Activated naive CD4-positive, alpha-beta T cell treated with Interleukin-2 at 50 U/mL for 16 hours (primary cell): ENCODE results near the gene CNTNAP2.

Experiments
- DNase-seq: peaks from one replicate; pipeline ENCODE4 v3.0.0-alpha.2; 2020

CNTNAP2 gene

DNA sequence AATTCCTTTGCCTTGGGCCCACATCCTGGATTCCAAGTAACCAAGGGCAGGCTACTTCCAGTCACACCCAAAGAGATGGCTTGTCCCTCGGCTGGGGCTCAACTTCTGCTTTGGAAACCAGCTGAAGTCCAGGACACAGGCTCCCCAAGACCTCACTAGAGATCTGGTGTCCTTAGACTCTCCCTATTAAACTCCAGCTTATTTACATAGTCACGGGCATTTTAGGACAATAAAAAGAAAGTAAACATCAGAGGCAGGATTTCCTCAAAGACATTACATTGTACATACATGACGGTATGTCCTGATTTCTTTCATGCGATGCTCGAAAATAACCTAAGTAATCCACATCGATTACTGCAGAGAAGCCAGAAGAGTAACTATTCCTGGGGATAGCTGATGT, 2012.4 kb downstream of the CNTNAP2 start:
- DNase-seq = no peak

DNA sequence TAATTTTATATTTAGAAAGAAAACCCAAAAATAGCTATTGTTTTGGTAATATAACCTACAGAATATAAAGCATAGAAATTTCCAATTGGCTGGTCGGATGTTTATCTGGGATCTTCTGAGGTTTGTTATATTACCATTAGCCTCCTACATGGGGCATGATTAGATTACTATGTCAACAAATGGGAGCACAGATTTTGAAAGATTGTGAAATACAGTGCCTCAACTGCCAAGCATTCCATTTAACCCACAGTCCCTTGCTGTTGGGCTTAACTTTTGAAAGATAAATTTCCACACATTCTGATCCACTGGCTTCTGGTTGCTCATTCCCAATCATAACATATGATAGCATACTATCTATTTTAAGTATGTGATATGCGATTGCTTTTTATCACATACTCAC, 2018.5 kb downstream of the CNTNAP2 start:
- DNase-seq = no peak

DNA sequence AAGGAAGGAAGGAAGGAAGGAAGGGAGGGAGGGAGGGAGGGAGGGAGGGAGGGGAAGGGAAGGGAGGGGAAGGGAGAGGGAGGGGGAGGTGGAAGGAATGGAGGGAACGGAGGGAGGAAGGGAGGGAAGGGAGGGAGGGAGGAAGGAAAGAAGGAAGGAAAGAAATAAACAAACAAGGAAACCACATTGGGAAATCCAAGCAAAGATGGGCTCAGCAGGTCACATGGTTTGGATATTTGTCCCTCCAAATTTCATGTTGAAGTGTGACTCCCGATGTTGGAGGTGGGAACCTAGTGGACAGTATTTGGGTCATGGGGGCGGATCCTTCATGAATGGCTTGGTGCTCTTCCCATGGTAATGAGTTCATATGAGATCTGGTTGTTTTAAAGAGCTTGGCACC, 2019.4 kb downstream of the CNTNAP2 start:
- DNase-seq = no peak

DNA sequence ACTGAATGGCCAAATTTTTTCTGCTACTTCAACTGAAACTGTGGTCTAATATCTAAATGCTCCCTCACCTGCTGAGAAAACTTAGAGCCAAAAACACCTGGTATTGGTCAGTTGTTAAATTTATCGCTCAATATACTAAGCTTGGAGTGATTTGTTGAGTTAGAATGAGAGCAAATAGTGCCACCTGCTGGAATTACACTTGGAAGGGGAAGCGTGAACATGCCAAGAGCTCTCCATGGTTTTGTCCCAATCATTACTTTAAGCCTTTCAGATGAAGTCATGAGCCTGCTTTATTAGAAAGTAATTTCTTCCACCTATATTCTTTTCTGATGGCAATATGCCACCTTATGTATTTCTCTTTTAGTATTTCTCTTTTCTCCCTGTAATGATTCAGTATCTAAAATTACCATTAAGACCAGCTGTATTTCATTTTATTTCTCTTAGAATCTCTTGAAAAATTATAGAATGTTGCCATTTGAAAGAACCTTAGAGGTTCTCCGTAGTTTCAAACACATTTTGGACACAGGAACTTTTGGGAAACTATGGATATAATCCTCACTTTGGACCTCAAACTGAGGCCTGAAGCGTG, 2026.2 kb downstream of the CNTNAP2 start:
- no peak for DNase-seq

DNA sequence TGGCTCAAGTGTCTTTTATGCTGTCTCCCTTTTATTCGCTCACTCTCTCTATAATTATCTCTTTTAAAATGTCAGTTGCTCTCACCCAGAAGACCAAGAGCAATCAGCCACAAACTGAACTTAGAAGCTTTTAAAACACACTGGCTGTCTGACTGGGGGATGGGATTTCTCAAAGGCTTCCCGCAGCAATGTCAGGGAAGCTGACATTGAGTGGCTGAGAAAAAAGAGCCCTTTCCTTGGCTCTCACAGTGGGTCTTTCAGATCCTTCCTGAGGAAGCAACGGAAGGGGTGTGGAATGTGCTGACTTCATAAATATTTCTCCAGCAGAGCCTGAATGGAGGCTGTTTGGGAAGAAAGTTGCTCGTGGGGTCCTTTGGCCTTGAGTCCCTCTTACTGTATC, 2028.2 kb downstream of the CNTNAP2 start:
- no peak for DNase-seq

DNA sequence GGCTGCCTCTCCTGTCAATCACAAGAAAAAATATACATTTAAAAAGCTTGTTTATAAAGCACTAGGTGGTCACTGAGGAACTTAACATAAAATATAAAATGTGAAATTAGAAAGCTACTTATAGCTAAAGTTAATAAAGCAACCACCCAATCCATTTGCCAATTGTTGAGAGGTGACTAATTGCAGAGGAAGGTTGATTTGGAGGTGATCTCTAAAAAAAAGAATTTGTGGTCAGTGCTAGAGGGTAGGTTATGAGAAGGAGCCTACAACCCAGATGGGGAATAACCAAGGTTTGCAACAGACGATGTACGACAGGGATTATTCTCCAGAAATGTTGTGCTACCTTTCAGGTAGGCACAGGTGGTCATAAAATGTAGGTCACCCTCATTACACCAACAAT, 2029.7 kb downstream of the CNTNAP2 start:
- no peak for DNase-seq

DNA sequence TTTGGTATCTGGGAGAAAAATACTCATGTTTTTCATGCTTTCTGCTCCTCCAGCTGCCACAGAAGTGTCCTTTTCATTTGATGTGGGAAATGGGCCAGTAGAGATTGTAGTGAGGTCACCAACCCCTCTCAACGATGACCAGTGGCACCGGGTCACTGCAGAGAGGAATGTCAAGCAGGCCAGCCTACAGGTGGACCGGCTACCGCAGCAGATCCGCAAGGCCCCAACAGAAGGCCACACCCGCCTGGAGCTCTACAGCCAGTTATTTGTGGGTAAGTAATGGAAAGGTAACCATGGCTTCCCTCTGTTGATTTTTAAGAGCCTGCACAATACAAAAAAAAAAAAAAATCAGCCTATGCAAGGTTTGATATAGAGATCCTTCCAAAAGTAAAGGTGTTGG, 2030.8 kb downstream of the CNTNAP2 start:
- no peak for DNase-seq

DNA sequence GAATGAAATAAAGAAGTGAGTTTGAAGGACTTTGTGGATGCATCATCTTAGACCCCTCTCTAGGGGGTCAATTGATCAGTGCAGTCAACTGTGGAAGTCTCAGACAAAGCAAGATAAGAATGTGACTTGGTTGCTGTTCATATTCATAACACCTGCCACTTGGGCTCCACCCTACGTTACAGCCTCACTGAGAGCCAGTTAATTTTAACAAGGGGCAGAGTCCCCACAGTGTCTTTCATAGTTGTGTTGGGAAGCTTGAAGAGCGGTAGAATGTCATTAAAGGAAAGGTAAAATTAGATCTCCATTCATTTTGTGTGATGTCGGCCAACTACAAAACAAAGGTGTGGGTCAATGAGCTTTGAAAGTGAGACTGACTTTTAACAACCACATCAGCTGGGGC, 2031.9 kb downstream of the CNTNAP2 start:
- no peak for DNase-seq

DNA sequence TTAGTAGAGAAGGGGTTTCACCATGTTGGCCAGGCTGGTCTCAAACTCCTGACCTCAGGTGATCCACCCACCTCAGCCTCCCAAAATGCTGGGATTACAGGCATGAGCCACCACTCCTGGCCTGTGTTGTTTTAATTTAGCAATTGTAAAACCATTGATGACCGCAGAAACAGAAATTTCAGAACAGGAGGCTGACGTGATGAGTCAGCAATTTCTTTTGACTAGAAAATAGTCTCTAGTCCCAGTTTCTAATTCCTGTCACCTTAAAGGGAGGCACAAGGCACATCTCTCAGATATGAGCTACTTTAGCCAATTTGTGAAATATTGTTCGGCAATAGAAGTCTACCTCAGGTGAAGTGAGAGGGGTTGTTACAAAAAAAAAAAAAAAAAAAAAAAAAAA, 2033.1 kb downstream of the CNTNAP2 start:
- no peak for DNase-seq

DNA sequence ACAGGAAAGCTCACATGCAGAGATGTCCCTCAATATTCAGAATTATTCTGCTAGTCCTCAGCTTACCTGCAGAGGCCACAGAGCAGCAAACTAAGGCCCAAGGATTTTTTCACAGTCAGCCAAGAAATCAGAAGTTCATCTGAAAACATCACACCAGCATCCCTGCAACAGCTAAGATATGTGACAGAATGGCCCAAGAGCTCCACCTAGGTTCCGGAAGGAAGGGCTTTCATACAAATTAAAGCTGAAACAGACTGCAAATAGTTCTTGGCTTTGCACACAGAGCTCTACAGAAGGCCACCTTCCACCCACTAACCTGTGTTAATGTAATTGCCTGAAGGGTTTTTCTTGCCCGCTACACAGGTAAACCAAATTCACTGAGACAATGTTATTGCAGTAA, 2035.2 kb downstream of the CNTNAP2 start:
- DNase-seq = no peak

DNA sequence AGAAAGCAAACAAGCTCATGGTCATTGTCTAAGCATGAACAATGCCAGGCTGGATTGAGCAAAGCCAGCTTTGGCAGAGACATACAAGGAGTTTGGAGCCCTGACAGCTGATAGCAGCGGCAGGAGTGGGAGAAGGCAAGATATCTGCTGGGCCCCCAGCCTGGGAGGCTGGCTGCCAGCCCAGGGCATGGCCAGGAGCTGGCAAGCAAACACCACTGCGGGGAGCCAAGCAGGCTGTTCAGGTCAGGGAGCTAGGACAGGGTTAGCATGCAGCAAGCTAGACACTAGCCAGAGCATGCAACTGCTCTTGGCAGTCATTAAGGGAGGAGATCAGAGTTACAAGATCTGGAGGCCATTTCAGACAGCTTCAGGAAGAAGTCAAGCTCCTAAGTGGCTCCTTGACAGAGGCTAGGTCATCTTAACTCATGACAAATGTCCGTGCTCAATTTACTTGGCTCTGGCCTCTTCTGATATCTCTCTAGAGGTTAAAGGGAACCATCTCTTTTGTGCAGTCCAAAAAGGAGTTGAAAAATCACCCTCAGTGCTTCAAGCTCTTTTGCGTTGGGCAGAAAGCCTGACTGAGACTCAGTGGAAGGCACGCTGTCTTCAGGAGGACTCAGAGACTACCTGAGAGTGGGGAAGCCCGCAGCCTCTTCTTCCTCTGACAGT, 2037.1 kb downstream of the CNTNAP2 start:
- no peak for DNase-seq

DNA sequence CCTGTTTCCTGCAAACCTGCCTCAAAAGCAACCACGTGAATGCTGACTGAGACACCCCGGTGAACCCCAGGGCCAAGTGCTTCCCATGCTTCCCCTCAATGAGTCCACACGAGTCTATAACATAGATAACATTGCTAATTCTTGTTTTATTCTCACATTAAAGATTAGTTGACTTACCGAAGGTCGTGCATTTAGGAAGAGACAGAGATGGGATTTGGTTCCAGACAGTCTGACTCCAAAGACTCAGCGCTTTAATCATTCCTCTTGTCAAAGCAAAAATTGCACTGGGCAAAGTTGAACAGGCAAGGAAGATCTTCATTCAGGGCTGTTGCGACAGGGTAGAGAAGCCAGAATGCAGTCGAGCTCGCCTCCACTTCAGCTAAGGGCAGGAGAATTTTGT, 2038.4 kb downstream of the CNTNAP2 start:
- no peak for DNase-seq

DNA sequence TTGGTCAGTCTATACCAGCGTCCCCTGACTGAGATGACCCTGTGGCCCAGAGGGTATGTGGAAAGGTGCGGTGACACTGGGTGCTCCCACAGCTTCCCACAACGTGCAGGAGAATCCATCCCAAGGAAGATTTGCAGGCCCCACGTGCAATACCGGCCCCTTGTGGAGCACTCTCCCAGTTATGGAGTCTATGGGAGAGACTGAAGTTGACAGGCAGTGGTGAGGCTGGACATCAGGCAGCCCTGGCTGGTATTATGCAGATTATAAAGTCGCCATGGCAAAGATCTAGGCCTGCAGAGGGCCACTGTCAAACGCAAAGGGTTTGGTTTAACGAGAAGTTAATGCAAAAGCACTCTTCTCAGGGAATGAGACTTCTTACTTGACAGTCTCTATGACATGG, 2039.2 kb downstream of the CNTNAP2 start:
- no peak for DNase-seq

DNA sequence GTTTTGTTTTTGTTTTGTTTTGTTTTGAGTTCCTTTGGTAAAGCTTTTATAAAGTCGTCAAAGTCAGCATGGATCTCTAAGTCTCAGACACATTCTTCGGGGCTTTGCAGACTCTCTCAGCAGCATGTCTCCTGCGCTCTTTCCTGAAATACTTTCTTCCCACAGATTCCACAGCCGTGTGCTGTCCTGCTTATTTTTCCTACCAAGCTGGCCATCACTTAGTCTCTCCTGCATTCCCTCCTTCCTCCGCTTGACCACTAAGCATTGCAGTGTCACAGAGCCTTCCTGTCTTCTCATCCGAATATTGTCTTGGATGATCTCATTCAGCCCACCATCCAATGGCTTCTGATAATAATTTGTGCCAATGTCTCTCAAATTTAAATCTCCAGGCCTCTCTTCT, 2039.6 kb downstream of the CNTNAP2 start:
- DNase-seq = no peak

DNA sequence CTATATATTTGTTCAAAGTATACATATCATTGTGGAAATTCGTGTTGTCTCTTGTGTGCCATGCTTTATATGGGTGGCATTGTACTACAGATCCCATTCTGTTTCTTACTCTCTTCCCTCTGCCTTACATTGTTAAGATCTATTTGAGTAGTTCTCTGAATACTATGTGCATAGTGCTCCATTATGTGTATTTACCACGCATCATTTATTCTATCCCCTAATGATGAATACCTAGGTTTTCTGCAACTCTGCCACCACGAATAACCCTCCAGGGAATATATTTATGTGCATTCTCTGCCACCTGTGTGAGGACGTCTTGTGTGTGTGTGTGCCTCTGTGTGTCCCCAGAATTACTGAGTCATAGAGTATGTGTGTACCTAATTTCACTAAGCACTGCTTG, 2042.7 kb downstream of the CNTNAP2 start:
- no peak for DNase-seq

DNA sequence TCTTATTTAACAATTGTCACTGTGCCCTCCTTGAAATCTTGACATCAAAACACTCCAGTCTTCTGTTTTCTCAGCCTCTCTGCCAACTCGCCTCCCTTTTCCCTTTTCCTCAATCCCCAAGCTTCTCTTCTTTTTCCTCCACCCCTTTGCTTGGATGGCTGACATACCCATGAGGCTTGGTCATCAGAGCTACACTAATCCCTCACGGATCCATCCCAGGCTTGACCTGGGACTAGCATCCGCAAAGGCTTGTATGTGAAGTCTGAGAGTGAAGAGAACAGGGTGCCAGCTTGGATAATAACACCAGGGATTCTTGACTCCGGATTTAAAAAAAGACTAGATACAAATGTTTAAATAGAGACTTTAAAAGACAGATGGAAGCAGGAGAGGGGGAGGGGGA, 2045.2 kb downstream of the CNTNAP2 start:
- no peak for DNase-seq

DNA sequence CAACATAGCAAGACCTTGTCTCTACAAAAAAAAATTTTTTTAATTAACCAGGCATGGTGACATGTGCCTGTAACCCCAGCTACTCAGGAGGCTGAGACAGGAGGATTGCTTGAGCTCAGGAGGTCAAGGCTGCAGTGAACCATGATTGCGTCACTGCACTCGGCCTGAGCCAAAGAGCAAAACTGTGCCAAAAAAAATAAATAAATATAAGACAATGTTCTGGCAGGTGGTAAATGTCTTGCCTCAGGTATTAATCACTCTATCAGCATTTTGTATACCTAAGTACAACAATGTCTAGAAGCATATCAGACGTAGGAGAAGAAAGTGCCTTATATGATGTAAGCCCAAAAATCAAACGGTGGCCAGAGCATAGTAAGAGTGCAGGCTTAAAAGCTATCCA, 2046.2 kb downstream of the CNTNAP2 start:
- DNase-seq = no peak

DNA sequence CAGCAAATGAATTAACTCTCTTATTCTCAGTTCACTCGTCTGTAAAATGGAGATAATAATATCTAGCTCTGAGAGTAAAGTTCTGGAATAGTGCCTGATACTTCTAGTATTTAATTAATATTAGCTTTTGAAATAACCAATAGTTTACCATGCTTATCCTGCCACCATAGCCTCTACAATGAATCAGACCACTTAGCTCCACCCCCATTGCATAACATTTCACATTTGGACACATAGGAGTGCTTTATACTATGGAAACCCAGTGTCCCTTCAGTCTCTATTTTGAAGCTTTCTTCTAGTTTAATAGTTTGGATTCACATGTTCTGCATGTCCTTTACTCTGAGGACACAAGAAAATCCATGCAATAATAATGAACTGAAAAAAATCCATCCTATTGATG, 2046.6 kb downstream of the CNTNAP2 start:
- no peak for DNase-seq

DNA sequence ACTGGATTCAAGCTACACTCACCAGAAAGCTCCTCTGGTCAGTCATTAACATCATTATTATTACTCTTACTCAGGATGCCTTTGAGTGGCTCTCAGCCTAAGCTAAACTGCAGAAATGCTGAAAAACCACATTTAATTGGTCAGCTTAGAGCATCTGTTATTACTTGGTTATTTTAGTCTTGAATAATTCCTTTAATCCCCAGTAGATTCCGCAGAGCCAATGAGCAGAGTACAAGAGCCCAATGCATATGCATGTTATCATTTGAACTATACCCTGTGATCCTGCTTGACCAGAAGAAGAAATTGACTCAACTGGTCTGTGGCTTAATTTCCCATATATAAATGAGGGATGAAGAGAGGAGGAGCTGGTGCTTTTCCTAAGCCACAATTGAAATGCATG, 2056.3 kb downstream of the CNTNAP2 start:
- DNase-seq = no peak

DNA sequence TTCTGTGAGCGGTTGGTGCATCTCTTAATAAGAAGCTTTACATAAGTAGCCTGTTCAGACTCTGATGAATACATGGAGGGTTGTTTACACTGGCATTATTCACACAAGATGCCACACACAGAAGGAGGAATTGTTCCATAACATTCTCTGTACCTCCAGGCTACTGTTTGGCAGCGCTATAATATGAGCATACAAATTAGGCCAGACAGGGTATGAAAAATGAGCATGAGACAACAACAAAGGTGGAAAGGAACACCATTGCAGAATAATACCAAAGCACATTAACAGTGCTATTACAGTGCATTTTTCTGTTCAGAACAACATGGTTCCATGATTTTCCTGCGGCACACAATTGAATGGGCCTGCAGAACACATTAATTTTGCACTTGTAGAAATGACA, 2056.8 kb downstream of the CNTNAP2 start:
- DNase-seq = no peak

DNA sequence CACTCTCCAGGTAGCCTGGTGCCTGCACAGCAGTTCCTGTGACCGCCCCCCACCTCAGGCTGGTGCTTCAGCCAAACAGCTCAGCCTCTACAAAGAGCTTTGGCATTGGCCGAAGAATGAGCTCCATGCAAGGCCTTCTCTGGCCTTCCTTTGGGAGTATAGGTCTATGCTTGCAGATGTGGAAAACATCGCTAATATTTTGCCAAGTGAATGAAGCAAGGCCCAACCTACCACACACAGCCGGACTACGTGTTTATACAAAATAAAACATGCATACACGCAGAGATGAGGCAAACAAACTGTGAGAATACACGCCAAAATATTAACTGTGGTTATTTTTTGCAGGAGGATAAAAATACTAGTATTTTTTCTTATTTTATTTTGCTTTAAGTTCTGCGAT, 2057.8 kb downstream of the CNTNAP2 start:
- DNase-seq = no peak

DNA sequence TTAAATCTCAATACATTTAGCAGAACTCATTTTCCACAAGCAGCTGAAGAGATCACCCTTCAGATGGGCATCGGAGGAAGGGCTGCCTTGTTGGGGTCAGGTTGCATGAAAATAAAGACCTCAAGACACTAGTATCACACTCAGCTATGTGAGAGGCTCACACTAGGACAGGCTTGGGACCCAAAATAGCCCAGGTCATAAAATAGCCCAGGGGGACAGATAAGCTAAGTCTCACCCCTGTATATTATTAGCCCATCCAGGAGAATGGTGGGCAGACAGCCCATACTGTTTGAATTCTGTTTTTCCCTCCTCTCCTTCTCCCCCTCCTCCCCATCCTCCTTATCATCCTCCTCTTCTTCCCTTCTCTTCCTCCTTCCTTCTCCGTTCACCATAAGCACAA, 2058.9 kb downstream of the CNTNAP2 start:
- DNase-seq = no peak

DNA sequence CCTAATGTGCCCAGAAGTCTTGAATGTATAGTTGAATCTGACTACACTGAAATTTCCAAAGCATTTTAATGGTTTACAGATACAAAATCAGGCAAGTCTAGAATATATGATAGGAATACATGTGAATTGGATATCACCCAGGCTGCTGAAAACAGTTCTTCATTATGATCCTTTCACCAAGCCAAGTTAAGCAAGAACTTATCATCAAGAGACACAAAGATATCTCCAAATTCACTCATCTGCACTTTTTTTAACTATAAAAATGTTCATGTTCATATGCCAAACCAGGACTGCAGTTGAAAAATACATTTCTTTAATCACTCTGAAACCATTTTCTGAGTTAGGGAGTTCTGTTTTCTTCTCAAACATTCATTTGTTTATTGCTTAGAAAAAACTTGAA, 2061.4 kb downstream of the CNTNAP2 start:
- no peak for DNase-seq

DNA sequence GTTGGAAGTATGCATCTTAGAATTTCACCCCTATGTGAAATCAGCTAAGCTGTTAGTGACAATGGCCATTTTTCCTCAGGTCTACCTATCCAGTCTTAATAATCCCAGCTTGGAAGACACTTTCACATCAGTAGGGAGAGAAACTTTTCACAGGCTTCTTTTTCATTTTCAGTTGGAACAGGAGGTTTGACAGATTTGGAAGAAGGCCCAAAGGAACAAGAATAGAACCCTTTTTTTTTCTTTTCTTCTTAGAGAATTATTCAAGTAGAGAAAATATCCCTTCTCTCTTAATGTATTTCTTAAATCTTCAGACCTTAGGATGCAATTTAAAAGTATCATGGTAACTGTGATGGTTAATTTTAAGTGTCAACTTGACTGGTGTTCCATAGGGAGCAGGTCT, 2063.5 kb downstream of the CNTNAP2 start:
- no peak for DNase-seq

DNA sequence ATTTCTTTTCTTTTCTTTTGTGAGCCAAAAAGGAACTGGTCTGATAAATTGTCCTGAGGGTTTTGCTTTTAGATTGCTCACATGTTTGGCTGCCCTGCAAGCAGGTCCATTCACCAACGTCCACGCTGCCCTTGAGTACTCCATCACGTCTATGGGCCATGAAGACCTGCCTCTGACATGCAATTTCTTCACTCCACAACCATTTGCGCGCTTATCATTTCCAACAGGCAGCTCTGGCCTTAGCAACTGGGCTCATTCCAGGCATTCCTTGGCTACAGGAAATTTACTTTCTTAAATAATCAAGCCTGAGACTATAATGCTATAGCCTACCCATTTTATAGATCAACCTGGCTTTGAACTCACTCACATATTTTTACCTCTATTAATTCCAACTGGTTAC, 2065.7 kb downstream of the CNTNAP2 start:
- DNase-seq = no peak
